ENCODE data around the gene LSAMP.

GRCh38 chr3:116340680-116341216 is 104.5 kb downstream of the LSAMP start:
- TF ChIP-seq MEF2A (IDR thresholded peaks at IDR 0.05; ENCODE audit: borderline replicate concordance, low read depth) (no peak), CTCF (IDR thresholded peaks at IDR 0.05) (no peak)

Data from SK-N-SH (cell line).